ENCODE measurements around the gene ITGA1. TPM values are rescaled to one million over a fixed set of nuclear protein-coding genes. Genes with fewer than 3 reads are reported as not detected.
A peak's percentile ranks its signal among the peaks of the same experiment; 100 is the strongest.

Gene ITGA1
- total RNA-seq, 1 donor from 2014 or later: 346 TPM

GRCh38 chr5:52895572-52896413 lies 108.1 kb downstream of the ITGA1 start:
- Mint-ChIP-seq H3K36me3 (ENCODE audit: low read depth) (peaks cover 18% of the 10 kb centered on the region), H3K9me3 (ENCODE audit: low read depth) (no peaks in the 10 kb centered on the region), H3K27ac (ENCODE audit: unreplicated experiment) (peak overlapping the region; percentile 83), H3K4me3 (ENCODE audit: unreplicated experiment) (no peak overlapping the region), H3K4me1 (ENCODE audit: low read depth) (peaks cover 80% of the 10 kb centered on the region), H3K27me3 (ENCODE audit: low read depth) (no peaks in the 10 kb centered on the region)
- no peak for DNase-seq (ENCODE audit: low spot score)
- TF ChIP-seq, protein P1, sequence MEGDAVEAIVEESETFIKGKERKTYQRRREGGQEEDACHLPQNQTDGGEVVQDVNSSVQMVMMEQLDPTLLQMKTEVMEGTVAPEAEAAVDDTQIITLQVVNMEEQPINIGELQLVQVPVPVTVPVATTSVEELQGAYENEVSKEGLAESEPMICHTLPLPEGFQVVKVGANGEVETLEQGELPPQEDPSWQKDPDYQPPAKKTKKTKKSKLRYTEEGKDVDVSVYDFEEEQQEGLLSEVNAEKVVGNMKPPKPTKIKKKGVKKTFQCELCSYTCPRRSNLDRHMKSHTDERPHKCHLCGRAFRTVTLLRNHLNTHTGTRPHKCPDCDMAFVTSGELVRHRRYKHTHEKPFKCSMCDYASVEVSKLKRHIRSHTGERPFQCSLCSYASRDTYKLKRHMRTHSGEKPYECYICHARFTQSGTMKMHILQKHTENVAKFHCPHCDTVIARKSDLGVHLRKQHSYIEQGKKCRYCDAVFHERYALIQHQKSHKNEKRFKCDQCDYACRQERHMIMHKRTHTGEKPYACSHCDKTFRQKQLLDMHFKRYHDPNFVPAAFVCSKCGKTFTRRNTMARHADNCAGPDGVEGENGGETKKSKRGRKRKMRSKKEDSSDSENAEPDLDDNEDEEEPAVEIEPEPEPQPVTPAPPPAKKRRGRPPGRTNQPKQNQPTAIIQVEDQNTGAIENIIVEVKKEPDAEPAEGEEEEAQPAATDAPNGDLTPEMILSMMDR (IDR thresholded peaks at IDR 0.05): peak; percentile 46

DNA sequence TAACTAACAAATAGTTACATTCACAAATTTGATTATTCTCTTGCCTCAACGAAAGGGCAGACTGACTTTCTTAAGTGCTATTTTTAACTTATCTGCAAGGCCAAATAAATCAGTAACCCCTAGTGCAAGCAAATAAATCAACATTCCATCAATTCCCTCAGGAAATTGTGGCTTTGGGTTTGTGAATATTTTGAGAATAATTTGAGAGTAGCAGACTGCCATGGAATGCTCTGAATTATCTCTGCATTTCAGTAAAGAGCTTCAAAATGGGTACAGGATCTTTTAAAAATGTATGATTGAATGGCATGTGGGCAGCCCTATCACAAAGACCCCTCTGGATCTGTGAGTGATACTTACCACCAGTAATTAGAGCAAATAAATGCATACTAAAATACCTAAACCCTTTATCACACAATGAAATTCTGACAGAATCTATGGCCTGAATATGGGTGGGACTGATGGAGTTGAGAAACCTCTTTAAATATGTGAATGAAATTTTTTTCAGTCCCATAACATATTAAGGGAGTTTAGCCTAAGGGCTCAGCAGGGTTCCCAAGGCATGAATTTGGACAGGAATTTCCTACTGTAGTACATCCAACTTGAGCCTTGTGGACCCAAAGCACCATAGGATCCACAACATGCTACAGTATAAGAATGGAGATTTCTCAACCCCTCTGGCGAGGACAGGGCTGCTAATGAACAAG lies 109.0 kb downstream of the ITGA1 start:
- peaks cover 85% of the 10 kb centered on the region for H3K4me1 Mint-ChIP-seq (ENCODE audit: low read depth)
- TF ChIP-seq, protein P1 (IDR thresholded peaks at IDR 0.05): no peak
- H3K4me3 Mint-ChIP-seq (ENCODE audit: unreplicated experiment): no peak overlapping the region
- H3K9me3 Mint-ChIP-seq (ENCODE audit: low read depth): peaks cover 4% of the 10 kb centered on the region
- no peak for DNase-seq (ENCODE audit: low spot score)
- H3K27ac Mint-ChIP-seq (ENCODE audit: unreplicated experiment): peak overlapping the region; percentile 83
- peaks cover 20% of the 10 kb centered on the region for H3K36me3 Mint-ChIP-seq (ENCODE audit: low read depth)
- H3K27me3 Mint-ChIP-seq (ENCODE audit: low read depth): no peaks in the 10 kb centered on the region

DNA sequence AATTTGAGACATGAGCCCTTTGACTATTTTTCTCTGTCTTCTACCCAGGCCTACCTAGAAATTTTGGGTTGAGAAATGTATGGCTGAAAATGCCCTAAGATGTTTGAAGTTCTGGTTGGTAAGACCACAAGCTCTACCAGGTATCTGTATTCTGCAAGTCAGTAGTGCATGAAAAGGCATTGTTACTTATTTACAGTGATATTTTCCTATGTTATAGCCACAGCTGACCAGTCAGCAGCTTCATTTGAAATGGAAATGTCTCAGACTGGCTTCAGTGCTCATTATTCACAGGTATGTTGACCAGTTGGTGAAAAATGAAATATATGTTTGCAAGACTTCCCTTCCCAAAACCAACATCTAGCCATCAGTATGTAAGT lies 109.5 kb downstream of the ITGA1 start:
- peaks cover 86% of the 10 kb centered on the region for H3K4me1 Mint-ChIP-seq (ENCODE audit: low read depth)
- TF ChIP-seq, protein P1 (IDR thresholded peaks at IDR 0.05): no peak

DNA sequence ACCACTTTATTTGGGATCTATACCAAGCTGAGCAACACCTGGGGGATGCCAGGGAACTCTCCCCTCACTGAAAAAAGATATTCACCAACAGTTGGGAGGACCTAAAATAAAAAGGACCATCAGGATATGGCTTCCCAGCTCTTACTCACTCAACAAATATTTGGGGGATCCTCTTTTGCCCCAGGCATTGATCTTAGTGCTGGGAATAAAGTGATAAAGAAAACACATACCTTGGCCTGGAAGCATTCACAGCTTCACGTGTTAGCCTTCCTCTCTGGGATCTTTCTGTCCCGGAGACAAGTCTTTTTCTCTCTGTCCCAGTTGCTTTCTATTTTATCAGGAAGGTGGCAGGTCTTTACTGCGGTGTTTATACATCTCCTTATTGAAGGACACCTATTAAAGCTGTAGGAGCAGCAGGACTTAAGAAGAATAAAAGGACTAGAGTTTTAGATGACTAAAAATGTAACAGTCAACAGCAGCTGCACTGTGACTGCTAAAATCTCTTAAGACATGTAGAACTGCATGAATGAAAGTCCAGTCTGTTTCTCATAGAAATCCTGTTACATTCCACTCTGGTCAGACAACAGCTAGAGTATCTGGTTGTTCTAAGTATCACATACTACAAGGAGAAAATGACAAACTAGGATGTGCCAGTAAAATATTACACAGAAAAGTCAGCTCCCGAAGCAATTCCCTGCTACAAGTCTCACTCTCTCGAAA lies 111.4 kb downstream of the ITGA1 start:
- Mint-ChIP-seq H3K36me3 (ENCODE audit: low read depth) (peaks cover 20% of the 10 kb centered on the region), H3K27me3 (ENCODE audit: low read depth) (no peaks in the 10 kb centered on the region), H3K9me3 (ENCODE audit: low read depth) (peaks cover 4% of the 10 kb centered on the region), H3K4me1 (ENCODE audit: low read depth) (peaks cover 85% of the 10 kb centered on the region), H3K27ac (ENCODE audit: unreplicated experiment) (peak overlapping the region; percentile 86), H3K4me3 (ENCODE audit: unreplicated experiment) (peak overlapping the region; percentile 21)
- DNase-seq (ENCODE audit: low spot score): no peak
- TF ChIP-seq, protein P1 (IDR thresholded peaks at IDR 0.05): no peak

More for the DNA sequence above, 109.5 kb downstream of the ITGA1 start:
- no peak for DNase-seq (ENCODE audit: low spot score)
- H3K27ac Mint-ChIP-seq (ENCODE audit: unreplicated experiment): peak overlapping the region; percentile 83
- peaks cover 4% of the 10 kb centered on the region for H3K9me3 Mint-ChIP-seq (ENCODE audit: low read depth)
- no peaks in the 10 kb centered on the region for H3K27me3 Mint-ChIP-seq (ENCODE audit: low read depth)
- no peak overlapping the region for H3K4me3 Mint-ChIP-seq (ENCODE audit: unreplicated experiment)
- peaks cover 19% of the 10 kb centered on the region for H3K36me3 Mint-ChIP-seq (ENCODE audit: low read depth)

GRCh38 chr5:52903142-52903541 lies 115.4 kb downstream of the ITGA1 start:
- TF ChIP-seq, protein P1 (IDR thresholded peaks at IDR 0.05): no peak
- peaks cover 4% of the 10 kb centered on the region for H3K9me3 Mint-ChIP-seq (ENCODE audit: low read depth)
- peak overlapping the region; percentile 76 for H3K27ac Mint-ChIP-seq (ENCODE audit: unreplicated experiment)
- no peak overlapping the region for H3K4me3 Mint-ChIP-seq (ENCODE audit: unreplicated experiment)
- H3K4me1 Mint-ChIP-seq (ENCODE audit: low read depth): peaks cover 77% of the 10 kb centered on the region
- no peaks in the 10 kb centered on the region for H3K27me3 Mint-ChIP-seq (ENCODE audit: low read depth)
- peaks cover 31% of the 10 kb centered on the region for H3K36me3 Mint-ChIP-seq (ENCODE audit: low read depth)
- no peak for DNase-seq (ENCODE audit: low spot score)
